PC-9 (cell line): ENCODE results near the gene NAGA.

Source experiments
- EZH2 ChIP-seq: fragments of 200-600 bp; sonication (generic); IDR thresholded peaks from 2 replicates; pipeline ENCODE4 v1.8.0; 2017; ENCODE audit warnings: antibody characterized with exemption, low read depth
- TF ChIP-seq, protein P1 (sequence below): fragments of 200-600 bp; sonication (generic); conservative IDR thresholded peaks from 2 replicates; pipeline ENCODE4 v1.6.1; 2017; ENCODE audit warnings: mixed run types, antibody characterized with exemption, mild to moderate bottlenecking, moderate library complexity

DNA sequence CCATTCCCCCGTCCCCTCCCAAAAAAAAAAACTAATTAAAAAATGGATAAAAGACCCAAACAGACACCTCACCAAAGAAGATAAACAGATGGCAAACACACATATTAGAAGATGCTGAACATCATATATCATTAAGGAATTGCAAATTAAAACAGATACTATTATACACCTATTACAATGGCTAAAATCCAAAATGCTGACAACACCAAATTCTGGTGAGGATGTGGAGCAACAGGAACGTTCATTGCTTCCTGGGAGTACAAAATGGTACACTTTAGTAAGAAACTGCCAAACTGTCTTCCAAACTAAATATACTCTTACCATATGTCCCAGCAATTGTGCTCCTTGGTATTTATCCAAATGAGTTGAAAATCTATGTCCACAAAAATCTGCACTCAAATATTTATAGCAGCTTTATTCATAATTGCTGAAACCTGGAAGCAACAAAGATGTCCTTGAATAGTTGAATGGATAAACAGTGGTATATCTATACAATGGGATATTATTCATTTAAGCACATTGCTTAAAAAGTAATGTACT is 19.9 kb downstream of the NAGA start:
- TF ChIP-seq, protein P1, sequence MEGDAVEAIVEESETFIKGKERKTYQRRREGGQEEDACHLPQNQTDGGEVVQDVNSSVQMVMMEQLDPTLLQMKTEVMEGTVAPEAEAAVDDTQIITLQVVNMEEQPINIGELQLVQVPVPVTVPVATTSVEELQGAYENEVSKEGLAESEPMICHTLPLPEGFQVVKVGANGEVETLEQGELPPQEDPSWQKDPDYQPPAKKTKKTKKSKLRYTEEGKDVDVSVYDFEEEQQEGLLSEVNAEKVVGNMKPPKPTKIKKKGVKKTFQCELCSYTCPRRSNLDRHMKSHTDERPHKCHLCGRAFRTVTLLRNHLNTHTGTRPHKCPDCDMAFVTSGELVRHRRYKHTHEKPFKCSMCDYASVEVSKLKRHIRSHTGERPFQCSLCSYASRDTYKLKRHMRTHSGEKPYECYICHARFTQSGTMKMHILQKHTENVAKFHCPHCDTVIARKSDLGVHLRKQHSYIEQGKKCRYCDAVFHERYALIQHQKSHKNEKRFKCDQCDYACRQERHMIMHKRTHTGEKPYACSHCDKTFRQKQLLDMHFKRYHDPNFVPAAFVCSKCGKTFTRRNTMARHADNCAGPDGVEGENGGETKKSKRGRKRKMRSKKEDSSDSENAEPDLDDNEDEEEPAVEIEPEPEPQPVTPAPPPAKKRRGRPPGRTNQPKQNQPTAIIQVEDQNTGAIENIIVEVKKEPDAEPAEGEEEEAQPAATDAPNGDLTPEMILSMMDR: no peak
- no peak for TF ChIP-seq EZH2
